GM19324 (cell line): ENCODE results near the gene NAT10.

Experiments
- ATAC-seq: cut with Tn5 transposase; IDR thresholded peaks from one replicate; pipeline ENCODE4 v1.9.1; 2021; ENCODE audit warnings: mild to moderate bottlenecking, moderate library complexity; ENCODE audit not compliant: unreplicated experiment, low FRiP score

Gene NAT10

DNA sequence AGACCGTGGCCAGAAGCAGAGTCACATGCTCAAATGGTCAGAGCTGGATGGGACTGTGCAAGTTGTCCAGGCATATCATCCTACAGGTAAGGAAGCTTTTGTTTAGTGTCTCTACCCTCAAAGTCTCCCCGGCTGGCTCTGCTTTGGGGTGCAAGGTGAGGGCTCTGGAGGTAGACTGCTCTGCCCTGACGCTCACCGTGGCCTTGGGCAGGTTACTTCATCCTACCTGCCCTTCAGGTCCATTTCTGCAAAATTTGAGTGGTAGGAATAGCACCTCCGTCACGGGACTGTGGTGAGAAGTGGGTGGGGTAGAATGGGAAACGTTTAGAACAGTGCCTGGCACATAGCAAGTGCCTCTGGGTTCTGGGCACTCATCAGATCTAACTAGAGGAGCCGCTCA is 42.2 kb downstream of the NAT10 start:
- ATAC-seq: no peak

DNA sequence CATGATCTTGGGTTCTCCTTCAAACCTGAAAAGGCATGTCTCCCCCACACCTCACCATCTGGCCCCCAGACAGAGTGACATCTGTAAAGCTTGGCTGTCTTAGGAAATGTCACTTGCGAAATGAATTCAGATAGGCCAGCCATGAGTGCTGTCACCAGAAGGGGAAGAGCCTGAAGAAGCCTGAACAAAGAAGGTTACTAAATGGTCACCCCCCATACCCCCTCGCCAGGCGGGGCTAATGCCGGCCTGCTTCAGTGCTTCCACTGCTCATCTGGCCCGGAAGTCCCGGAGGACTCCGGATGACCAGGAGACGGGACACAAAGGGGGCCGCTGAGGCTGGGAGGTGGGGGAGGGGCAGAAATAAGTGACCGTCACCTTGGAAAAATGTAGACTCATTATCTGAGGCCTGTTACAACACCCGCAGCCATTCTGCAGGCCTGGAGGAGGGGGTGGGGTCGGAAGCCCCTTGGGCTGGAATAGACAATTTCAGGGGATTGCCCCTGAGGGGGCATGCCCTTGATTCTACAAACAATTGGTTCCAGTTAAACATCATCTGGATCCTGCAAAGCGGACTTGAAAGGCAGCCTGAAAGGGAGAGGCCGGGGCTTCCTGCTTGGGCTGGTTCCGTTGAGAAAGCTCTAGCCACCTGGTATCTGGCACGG is 43.2 kb downstream of the NAT10 start:
- ATAC-seq: no peak

DNA sequence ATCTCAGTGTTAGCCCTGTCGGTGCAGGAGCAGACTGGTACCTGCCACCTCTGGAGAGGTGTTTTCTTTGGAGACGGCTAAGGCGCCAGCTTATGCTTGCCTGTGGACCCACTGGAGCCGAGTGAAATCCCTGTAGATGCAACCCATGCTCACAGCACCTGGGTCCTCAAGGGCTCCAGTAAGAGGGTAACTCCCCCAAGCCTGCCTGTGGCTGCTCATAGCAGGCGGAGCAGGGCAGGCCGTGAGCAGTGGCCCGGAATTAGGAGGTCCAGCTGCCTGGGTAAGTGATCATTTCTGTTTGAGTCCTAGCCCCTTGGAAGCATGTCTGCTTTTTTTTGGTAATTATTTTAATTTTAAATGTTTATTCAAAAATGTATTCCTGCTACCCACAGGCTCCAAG is 43.8 kb downstream of the NAT10 start:
- no peak for ATAC-seq

DNA sequence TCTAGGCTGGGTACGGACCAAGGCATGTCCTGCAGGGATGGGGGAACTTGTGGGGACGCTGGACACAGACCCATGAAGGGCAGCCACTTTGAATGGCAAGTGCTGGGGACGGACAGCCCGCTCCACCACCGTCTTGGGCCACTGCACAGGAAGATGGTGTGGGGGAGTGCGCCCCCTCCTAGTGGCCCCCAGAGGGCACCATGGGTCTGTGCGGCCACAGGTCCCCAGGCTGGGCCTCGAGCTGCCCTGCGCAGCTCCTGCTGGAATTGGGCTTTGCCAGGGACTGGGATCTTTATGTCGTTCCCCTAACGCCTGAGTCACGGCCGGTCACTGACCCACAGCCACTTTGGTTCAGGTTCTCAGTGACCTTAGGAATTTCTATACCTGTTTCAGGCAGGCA is 44.4 kb downstream of the NAT10 start:
- ATAC-seq: no peak

DNA sequence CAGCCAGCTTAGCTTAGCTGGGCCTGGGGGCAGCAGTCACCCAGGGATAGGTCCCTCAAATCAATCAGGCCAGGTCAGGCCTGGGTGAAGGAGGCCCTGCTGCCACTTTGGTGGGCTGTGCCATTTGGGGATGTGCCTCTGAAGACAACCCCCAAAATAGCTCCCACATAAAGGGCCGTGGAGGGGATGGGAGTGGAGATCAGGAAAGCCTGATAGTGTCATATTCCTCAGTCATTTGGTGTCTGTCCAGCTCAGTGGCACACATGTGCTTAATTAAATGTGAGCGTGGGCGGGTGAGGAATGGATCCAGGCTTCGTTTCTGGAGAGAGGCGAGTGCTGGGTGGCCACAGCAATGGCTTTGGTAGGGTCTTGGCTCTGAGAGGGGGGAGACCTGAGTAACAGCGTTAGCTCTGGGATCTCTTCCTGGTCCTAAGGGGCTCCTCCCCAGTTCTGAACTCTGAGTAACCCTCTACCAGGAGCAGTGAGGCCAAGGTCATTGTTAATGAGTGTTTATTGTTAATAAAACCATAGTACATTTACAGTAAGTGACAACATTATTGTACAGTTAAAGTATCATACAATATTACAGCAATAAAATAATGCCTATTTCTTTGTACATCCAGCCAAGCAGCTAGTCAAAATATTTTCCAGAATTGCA is 45.2 kb downstream of the NAT10 start:
- ATAC-seq: no peak

DNA sequence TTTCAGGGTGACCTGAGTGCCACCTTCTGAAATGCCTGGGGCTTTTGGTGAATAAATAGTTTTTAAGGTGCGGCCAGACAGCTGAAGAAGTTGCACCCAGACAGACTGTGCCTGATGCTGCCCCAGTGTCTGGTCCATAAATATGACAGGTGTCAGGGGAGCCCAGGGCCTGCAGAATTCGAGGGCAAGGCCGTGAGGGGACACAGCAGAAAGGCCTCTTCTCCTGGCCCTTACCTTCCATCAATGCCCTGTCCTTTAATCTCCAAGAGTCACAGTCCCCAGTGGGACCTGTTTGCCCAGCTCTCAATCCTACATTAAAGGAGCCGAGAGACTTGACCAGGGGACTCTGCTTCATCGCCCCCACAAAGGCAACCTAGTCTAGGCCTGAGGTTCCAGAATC is 45.7 kb downstream of the NAT10 start:
- no peak for ATAC-seq

DNA sequence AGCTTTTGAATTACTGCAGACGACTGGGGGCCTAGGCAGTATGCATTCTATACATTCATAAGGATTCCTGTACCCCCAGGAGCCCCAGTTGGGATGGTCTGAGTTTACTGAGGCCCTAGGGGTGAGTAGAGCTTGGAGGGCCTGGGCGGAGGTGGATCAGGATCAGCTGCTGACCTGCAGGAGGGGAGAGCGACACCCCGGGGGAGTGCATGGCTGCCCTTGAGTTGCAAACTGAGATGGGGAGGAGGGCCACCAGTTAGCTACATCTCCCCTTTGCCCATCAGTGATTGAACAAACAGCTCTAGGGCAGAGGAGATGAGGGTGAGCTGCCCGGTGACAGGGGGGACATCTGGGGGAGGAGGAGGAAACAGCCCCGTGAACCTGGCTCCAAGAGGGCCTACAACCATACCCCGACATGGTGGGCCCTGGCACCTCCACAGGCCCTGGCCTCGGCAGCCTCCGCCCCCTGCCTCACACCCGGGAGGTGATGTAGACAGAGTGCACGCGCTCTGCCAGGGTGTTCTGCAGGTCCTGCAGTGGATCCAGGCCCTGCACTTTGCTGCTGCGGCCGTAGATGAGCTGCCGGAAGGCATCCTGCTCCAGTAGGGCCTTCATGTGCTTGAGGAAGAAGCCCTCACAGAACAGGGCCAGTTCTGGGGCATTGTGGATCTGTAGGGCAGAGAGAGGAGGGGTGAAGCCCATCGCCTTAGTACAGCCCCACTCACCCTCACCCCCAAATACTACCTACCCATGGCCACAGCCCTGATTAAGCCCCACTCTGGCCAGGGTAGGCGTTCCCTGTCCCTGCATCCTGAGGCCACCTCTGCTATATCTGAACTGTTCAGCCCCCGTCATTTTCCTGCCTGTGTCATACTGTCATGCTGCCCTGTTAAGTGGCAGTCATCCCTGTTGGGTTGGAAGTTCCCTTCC is 46.8 kb downstream of the NAT10 start:
- no peak for ATAC-seq

DNA sequence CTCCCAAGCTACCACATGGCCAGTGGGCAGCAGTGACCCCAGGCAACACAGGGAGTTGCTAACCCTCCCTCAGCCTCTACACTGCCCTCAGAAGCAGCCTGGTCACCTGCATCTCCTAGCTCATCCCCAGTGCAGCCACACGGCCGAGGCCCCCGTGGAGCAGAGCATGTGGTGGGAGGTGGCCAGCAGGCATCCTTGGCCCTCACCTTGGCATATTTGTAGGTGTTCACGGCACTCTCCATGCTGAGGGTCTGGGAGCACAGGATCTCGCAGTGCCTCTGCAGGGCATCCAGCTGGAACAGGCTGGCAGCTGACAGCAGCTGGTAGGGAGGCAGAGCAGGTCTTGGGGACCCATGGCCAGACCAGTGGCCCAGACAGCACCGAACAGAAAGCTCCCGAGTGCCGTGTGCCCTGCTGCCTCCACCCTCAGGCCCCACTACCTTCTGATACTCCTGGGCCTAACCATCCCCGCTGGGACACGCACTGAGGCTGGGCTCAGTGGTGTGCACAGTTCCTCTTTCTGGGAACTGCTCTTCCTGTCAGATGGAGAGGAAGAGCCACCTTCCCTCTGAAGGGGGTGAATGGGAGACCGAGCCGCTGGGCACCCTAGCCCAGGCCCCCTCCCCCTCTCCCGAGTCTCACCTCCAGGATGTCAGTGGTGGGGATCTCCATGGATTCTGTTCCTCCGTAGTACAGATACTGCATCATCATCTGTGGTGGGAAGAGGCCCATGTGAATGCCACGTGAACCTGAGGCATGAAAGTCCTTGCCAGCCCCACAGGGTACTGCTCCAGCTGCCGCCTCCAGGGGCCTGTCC is 48.8 kb downstream of the NAT10 start:
- no peak for ATAC-seq

DNA sequence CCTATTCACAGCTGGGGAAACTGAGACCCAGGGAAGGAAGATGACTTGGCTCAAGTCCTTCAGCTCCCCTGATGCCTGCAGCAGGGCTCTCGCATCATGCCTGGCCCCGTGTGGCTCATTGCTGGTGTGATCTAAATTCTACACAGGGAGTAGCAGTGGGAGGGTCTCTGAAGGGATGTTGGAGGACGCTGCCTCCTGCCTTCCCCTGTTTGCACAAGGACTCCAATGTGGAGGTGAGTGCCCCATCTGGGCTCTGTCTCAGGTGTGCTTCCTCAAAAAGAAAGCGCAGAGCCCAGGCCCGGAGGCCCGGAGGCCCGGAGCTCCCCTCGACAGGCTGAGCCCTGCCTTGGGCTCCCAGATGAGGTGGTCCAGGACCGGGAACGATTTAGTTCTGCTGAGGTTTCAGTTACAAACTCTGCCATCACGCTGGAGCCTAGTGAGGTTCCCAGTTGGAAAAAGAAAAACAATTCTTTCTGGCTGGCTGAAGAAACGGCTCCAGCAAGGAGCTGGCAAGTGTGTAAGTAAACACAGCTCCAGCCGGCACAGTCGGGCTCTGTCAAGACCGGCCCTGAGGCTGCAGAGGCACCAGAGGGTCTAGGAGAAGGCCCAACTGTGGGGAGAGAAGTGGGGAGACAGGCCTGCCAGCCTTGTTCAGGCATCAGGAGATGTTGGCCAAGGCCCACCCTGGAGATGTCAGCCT is 49.8 kb downstream of the NAT10 start:
- no peak for ATAC-seq

DNA sequence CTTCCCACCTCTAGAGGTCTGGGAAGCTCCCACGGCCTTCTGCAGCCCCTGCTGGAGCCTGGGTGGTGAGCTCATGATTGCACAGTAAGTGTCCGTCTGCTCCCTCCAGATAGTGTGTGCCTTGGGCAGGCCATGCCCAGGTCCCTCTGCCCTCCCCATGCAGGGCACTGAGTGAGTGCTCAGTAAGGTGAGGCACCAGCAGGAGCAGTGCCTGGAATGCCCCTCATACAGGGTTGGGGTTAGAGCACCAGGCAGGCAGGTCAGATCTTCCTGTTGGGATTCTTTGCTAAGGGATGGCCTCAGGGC is 50.3 kb downstream of the NAT10 start:
- no peak for ATAC-seq

DNA sequence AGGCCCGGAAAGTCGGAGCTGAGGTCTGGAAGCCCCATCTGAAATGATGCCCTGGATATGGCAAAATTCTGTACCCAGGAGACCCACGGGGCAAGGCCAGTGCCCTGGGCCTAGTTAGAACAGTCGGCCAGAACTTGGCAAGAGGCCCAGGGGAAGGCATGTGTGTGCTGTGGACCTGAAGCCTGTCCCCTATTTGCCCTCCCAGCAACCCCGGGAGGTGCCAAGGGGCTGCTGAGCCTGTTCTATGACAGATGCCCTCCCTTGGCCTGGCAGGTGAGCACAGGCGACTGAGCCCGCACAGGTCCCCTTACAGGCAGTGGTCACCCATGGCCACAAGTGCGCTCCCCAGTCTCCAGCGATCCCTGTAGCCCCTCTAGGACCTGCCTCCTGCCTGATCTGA is 51.7 kb downstream of the NAT10 start:
- no peak for ATAC-seq

DNA sequence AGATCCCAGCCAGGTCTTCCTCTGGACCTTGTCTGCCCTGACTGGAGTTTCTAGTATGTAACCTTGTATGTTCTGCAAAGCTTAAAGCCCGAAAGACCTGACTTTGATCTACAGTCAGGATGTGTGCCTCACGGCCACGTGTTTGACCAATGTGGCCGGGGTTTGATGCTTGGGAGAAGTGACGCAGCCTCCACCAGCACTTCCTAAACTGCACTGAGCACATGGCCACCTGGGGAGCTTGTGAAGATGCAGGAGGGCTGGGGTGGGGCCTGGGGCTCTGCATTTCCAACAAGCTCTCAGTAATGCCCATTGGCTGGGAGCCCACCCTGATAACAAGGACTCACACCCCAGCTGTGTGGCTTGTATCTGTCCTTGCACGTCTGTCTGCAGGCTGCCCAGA is 53.2 kb downstream of the NAT10 start:
- no peak for ATAC-seq

DNA sequence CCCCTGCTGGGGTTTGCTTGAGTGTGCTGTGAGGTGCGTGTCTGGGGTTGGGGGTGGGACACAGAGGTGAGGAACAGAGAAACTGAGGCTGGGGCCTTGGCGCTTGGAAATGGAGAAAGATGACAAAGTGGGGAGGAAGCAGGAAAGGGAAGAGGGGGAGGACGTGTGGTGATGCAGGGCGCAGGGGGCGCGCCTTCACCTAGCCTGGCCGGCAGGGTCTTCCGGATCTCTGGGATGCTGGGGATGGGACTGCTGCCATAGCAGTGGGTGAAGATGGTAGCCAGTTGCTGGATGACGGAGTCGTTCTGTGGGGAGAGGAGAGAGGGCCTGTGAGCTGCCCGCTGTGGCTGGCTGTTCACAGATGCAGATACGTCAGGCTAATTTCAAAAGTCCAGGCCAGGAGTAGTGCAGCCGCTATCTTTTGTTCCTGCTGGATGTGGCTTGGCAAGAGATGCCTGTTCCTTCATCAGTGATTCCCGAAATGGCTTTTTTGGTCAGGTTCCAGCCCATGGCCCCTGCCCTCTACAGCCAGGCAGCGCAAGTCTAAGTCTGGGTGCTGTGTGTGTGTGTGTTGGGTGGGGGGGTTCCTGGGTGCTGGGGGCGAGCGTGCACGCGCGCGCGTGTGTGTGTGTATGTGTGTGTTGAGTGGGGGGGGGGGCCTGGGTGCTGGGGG is 54.8 kb downstream of the NAT10 start:
- ATAC-seq: no peak

DNA sequence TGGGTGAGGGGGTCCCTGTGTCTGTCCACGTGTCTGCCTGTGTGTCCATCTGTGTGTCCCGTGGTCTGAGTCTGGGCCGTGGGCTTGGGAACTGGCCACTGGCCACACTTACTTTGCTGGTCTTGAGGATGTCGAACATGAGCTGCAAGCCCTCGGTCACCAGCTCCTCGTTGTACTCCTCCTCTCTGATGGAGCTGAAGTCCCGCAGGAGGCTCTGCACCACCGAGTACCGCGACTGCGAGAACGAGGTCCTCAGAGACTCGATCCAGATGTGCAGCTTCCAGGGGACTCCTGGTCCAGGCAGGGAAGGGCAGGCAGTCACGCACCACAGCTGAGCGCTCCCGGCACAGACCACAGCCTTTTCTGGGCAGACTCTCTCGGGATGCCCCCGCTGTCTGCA is 55.4 kb downstream of the NAT10 start:
- ATAC-seq: no peak

DNA sequence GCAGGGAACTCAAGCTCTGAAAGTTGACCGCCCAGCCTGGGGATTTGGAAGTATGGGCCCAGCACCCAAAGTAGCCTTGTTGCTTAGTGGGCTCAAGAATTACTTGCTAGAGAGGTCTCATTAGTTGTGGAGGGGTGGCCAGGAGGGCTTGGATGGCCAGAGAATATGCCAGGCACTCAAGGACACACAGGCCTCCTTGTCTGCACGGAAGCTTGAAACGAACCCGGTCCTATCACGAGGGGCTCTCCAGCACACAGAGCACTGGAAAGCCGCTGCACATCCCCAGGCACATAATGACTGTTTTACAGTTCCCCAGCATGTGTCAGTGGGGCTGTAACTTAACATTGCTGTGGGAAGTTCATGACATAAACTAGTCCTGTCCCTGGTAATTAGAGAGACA is 55.9 kb downstream of the NAT10 start:
- ATAC-seq: no peak

DNA sequence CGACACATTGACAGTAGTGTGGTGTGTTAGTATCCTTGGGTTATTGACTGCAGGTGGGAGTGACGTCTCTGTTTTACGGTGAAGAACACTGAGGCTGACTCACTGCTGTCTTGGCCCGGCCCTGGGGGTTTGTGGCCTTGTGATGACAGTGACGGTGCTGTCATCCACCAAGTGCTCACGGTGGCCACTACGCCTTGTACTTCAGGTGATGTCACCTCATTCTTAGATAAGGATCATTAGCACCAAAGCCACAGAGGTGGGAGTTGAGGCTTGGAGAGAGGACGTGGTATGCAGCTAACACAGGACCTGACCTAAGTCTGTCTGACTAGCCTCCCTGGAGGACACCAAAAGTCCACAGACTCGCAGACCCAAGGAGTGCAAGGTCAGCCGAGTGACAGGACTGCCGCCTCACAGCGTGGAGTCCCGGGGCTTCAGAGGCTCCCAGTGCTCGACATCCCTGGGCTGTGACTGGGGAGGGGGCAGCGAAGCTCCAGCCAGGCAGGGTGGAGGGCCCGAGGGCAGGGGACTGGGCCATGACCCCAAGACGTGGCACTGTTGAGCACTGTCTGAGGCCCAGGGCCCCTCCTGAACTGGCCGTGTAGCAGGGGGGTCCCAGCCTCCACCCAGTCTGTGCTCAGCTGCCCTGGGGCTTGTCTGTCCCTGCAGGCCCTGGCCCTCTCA is 56.5 kb downstream of the NAT10 start:
- no peak for ATAC-seq

DNA sequence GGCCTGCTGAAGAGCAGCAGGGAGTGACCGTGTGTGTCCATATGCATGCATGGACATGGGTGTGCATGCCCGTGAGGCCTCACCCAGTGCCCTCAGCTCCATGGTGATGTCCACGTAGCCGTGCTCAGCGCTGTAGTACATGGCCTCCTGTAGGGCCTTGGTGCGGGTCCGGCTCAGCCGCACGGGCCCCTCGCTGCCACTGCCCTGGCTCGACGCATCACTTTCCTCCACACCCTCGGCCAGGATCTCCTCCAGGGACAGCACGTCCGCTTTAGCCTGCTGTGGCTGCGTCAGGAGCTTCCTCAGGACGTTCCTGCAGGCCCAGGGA is 57.0 kb downstream of the NAT10 start:
- ATAC-seq: no peak

DNA sequence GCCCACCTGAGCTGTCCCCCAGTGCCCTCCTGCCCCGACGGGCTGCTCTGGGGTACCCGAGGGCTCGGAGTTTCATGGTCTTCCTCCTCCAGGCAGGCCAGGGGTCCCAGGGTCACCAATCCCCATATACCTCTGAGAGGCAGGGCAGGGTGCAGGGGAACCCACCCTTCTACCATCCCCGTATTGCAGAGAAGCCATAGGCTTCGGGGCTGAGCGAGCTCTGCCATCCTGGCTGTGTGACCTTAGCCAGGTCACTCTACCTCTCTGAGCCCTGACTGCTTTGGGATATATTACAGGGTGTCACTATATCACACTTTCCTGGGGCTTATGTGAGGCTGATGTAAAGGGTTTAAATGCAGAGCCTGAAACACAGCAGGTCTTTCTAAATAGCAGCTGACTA is 57.4 kb downstream of the NAT10 start:
- no peak for ATAC-seq

DNA sequence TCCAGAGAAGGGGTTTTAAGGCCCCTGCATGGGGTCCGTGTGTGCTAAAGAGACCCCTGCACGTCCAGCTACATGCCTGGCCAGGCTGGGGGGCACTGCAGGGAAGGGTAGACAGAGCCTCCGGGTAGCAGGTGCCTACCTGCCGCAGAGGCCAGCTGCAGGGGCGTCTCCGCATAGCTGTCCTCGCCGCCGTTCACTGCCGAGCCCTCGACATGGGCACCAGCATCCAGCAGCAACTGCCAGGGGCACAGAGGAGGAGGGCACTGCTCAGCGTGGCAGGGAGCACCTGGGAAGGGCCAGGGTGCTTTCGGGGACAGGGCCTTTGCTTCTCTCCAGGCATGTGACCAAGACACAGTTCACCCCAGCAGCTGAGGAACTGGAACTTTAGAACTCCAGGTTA is 59.7 kb downstream of the NAT10 start:
- ATAC-seq: no peak
